ENCODE results near the gene HCK.

DNA sequence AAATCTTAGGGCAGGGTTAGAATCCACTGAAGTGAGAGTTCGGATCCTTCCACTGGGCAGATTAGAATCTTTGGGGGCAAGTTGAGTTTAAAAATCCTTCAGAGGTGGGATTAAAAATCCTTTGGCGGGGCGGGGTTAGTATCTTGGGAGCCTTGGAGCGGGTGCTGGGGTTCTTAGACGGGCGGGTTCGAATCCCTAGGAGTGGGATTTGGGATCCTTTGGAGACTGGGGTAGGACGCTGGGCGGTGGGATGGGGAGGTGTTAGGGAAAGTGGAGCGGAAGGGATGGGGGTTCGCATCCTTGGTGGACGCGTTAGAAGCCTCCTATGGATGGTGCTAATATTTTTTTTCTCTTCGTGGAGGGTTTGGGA, 337 bp upstream of the HCK start:
- TF ChIP-seq CTCF (conservative IDR thresholded peaks at IDR 0.05) (no peak), ZFX (IDR thresholded peaks at IDR 0.05) (no peak)

Data from C4-2B (cell line).